GM12892 (cell line): ENCODE results near the gene C20orf144.

Experiments used
- POLR2A ChIP-seq: IDR thresholded peaks from 2 replicates; pipeline ENCODE4 v1.6.1; 2011; ENCODE audit warnings: low read depth, low read length, control low read depth
- POLR2AphosphoS5 ChIP-seq: IDR thresholded peaks from 2 replicates; pipeline ENCODE4 v1.6.1; 2011; ENCODE audit warnings: low read depth, low read length, control low read depth
- TAF1 ChIP-seq: IDR thresholded peaks from 2 replicates; pipeline ENCODE4 v1.6.1; 2011; ENCODE audit warnings: low read depth, mild to moderate bottlenecking, control low read depth, low read length, borderline replicate concordance

- no peak for TF ChIP-seq POLR2A
- no peak for TF ChIP-seq POLR2AphosphoS5
- no peak for TF ChIP-seq TAF1
Observed at GRCh38 chr20:33648396-33649004, 13.6 kb upstream of the C20orf144 start.
